GDM1 (cell line): Measurements from ENCODE around the gene REX1BD.
"Not testable (repeated sequence)": the region's sequence is repeated elsewhere in the genome, so short reads cannot be mapped to it uniquely, and the experiment has no call there.

Experiments
- DNase-seq: peaks from one replicate; lab custom pipeline; 2025; lab: John Stamatoyannopoulos, UW

The REX1BD gene

DNA sequence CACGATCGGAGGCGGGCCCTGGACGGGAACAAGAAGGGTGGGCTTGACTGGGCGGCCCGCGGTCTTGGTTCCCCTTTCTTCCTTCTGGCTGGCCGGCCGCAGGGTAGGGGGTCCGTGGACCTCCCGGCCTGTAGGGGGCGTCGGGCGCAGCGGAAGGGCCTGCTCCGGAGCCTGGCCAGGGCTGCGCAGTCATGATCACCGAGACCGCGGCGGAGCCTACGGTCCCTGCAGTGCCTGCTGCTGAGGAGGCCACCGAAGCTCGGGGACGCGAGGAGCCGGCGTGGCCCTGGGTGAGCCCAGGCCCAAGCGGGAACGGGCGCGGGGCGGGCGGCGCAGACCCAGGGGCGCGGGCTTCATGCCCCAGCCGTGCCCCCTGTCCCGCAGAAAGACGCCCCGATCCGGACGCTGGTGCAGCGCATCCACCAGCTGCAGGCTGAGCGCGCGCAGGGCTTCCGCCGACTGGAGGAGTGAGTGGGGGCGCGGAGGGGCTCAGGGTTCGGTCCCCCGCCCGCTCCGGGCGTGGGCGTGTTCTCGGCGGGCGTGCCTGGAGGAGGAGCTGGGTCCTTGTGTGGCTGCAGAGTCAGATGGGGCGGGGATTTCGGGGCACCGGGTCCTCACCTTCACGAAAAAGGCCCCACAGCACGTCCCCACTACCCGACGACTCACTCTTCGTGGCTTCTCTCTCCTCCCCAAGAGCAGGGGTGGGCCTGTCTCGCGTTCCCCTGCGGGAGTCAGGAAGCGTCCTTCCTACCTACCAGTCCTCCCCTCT lies at the start of gene REX1BD:
TSS of gene REX1BD (plus strand) at position 188 of the 769 bp plus-strand sequence. CDS start at position 192, 4 bp downstream.
- peak; percentile 90 for DNase-seq

GRCh38 chr19:18539372-18539771 lies 49.2 kb upstream of the REX1BD start:
- no peak for DNase-seq

- DNase-seq: not testable (repeated sequence)
Observed at GRCh38 chr19:18540200-18540599, 48.4 kb upstream of the REX1BD start.

DNA sequence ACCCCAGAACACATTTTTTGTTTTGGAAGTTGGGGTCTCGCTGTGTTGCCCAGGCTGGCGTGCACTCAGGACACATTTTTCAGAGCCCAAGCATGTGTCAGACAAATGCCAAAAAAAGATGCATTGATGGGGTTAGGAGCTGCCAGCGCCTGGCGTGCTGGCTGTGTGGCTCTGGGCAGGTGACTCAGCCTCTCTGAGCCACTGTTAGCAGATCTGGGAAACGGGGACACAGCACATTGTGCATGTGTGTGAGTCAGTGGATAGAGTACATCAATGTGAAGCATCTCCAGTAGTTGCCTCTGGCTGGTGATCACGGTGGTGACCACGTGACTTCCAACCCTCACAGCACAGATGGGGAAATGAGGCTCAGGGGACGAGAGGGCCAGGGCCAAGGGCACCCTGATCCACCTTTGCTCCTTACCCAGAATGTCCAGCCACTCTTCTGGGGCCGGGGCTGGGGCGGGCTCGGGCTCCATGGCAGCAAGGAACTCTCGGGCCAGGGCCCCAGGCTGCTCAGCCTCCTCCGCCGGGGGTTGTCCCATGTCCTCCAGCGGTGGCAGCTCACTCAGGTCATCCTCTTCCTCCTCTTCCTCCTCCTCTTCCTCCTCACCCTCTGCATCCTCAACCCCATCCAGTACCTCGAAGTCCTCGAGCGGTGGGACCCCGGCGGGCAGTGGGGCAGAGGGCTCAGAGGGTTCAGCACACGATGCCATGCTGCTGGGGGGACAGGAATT lies 47.2 kb upstream of the REX1BD start:
- DNase-seq: no peak

- DNase-seq: no peak
Observed at GRCh38 chr19:18541992-18542940, 46.3 kb upstream of the REX1BD start.

GRCh38 chr19:18542941-18543813 lies 45.4 kb upstream of the REX1BD start, which contains the start of gene FKBP8:
Gene FKBP8 (minus strand): TSS chr19:18543573. CDS start chr19:18541970, 1,603 bp downstream.
- DNase-seq: peak; percentile 85

DNA sequence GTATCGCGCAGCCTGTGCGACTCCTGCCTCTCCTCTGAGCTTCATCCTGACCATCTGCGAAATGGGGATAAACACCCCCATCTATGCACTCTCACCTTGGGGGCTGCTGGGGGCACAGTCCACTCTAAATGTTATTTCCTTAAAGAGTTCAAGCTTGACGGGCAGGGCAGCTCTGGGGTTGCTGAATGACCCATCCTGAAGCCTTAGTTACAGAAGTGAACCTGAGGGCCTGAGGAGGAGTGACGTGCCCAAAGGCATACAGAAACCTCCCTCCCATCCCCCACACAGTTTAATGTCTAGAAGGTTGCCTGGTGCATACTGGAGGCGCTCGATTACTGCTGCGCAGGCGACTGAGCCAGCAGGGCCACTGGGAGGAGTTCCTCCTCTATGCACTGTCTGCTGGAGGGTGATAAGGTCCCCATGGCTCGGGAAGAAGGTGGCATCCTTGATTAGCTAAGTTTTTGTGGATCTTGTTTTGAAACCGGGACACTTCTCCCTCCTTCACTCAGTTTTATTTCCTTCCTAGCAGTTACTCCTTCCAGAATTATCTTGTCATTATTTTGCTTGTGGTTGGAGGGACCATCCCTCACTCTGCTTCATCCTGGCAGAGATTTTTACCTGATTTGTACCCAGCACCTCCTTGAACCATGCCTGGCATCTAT lies 44.7 kb upstream of the REX1BD start:
- DNase-seq: peak; percentile 75

- no peak for DNase-seq
Observed at GRCh38 chr19:18551631-18552030, 37.0 kb upstream of the REX1BD start.

DNA sequence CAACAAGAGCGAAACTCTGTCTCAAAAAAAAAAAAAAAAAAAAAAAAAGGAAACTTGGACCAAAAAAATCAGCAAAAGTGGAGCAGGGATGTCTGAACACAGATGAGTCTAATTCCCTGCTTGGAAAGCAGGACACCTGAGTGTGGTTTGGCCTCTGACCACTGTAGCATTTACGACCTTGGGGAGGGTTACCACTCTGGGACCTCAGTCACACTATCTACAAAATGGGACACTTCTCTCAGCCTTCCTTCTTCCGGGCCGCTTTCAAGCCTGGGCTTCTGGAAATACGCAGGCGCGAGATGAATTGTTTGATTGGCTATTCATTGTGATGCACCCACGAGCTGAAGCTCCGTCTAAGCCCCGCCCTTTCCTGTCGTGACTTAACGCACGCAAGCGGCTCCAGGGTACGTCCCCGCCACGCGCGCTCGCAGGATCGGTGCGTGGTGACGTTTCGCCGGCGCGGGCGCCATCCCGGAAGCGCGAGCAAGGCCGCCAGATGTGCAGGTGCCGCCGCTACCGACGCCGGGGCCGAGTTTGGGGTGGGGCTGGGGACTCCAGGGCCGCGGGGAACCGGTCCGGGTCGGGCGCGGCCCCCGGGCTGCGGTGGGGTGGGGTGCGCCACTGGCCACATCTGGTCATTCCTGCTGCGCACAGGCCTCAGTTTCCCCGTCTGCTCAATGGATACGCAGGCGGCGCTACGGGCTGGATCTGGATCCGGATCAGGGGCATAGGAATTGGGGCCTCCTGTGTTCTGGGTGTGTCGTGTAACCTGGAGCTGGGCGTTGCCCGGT lies 31.0 kb upstream of the REX1BD start, which contains the start of gene KXD1:
TSS of gene KXD1 (plus strand) at position 460 of the 791 bp plus-strand sequence. CDS start 4,187 bp downstream, outside the sequence.
- peak; percentile 97 for DNase-seq

- DNase-seq: no peak
Observed at GRCh38 chr19:18558202-18558555, 30.4 kb upstream of the REX1BD start.

- no peak for DNase-seq
Observed at GRCh38 chr19:18558604-18559003, 30.0 kb upstream of the REX1BD start.

GRCh38 chr19:18559685-18560084 lies 28.9 kb upstream of the REX1BD start:
- no peak for DNase-seq

- DNase-seq: no peak
Observed at GRCh38 chr19:18562086-18562485, 26.5 kb upstream of the REX1BD start.

DNA sequence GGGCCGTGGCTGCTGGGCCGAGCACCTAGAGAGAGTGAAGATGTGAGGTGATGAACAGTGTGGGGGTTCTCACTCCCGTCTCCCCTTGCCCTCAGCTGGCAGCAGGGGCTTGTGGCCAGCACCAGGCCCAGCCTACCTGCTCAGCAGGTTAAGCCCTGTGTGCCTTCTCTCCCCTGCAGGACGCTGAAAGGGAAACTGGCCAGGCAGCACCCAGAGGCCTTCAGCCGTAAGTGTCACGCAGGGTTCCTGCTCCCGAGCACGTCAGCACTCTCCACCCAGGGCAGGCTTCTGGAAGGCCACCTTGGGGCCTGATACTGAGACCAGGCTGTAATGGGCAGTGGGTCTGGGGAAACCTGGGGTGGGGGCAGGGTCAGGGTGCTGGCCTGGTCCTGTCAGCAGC lies 21.6 kb upstream of the REX1BD start:
- no peak for DNase-seq

GRCh38 chr19:18568367-18568766 lies 20.2 kb upstream of the REX1BD start:
- DNase-seq: no peak

- DNase-seq: peak; percentile 96
Observed at GRCh38 chr19:18571564-18572344, 16.8 kb upstream of the REX1BD start, which contains the start of gene UBA52. Gene UBA52 (plus strand): TSS chr19:18571857. CDS start chr19:18573301, 1,444 bp downstream.

DNA sequence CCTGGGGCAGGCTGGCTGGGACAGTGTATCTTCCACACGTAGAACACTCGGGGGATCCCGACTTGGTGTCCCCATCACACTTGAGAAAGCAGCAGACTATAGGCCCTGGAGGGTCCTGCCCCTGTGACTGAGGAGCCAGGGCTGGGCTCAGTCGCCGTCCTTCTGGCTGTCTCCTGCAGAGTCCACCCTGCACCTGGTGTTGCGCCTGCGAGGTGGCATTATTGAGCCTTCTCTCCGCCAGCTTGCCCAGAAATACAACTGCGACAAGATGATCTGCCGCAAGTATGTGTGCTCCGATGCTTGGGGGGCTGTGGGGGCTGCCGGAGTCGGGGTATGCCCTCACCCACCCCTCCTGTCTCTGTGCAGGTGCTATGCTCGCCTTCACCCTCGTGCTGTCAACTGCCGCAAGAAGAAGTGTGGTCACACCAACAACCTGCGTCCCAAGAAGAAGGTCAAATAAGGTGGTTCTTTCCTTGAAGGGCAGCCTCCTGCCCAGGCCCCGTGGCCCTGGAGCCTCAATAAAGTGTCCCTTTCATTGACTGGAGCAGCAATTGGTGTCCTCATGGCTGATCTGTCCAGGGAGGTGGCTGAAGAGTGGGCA lies 13.8 kb upstream of the REX1BD start:
- DNase-seq: no peak

GRCh38 chr19:18576383-18576782 lies 12.2 kb upstream of the REX1BD start:
- no peak for DNase-seq
